Measurements from ENCODE around the gene CCDC92B.

GRCh38 chr17:2704890-2705248, 44.6 kb downstream of the CCDC92B start:
- no peak for TF ChIP-seq POLR2A (IDR thresholded peaks at IDR 0.05; ENCODE audit: low read depth, low read length)
- TF ChIP-seq TAF1 (IDR thresholded peaks at IDR 0.05; ENCODE audit: low read depth, low read length): no peak
- no peak for TF ChIP-seq POLR2AphosphoS5 (IDR thresholded peaks at IDR 0.05; ENCODE audit: low read depth, low read length)
- no peak for TF ChIP-seq PAX5 (IDR thresholded peaks at IDR 0.05; ENCODE audit: insufficient read depth, low read length, severe bottlenecking)
- TF ChIP-seq SPI1 (IDR thresholded peaks at IDR 0.05; ENCODE audit: low read depth, low read length): no peak
- no peak for TF ChIP-seq POU2F2 (IDR thresholded peaks at IDR 0.05; ENCODE audit: low read depth, low read length)
